ENCODE data around the gene PIK3CD. TPM values are rescaled to one million over a fixed set of nuclear protein-coding genes. Genes with fewer than 3 reads are reported as not detected.

PIK3CD gene
- total and polyA plus RNA-seq, 4 donors: 4.9 to 9.6 (median 7.9) TPM

- peaks cover 87% of the 10 kb centered on the region for H3K36me3 ChIP-seq (ENCODE audit: control insufficient read depth, insufficient read depth, low read length)
- DNase-seq (ENCODE audit: low read depth in 4 of 6, low spot score in 6 of 6): no peak
- H3K4me1 ChIP-seq (ENCODE audit: control insufficient read depth, insufficient read depth, low read length): peaks cover 3% of the 10 kb centered on the region
- H3K9me3 ChIP-seq (ENCODE audit: control insufficient read depth, insufficient read depth, low read length): no peaks in the 10 kb centered on the region
- 89% methylated on average over 7 of the region's 12 CpGs for WGBS (ENCODE audit: insufficient coverage)
- H3K27ac ChIP-seq (ENCODE audit: low read depth, low read length): no peak overlapping the region
- no peak overlapping the region for H3K4me3 ChIP-seq (ENCODE audit: low read depth, low read length)
- H3K27me3 ChIP-seq (ENCODE audit: control insufficient read depth, insufficient read depth, low read length): no peaks in the 10 kb centered on the region
Measured at GRCh38 chr1:9729523-9729922, 78.0 kb downstream of the PIK3CD start.

- no peak overlapping the region for H3K27ac ChIP-seq (ENCODE audit: low read depth, low read length)
Measured at GRCh38 chr1:9730096-9730901, 78.8 kb downstream of the PIK3CD start.

GRCh38 chr1:9731051-9731537 lies 79.6 kb downstream of the PIK3CD start:
- Histone ChIP-seq H3K36me3 (ENCODE audit: control insufficient read depth, insufficient read depth, low read length) (peaks cover 98% of the 10 kb centered on the region), H3K9me3 (ENCODE audit: control insufficient read depth, insufficient read depth, low read length) (no peaks in the 10 kb centered on the region), H3K4me1 (ENCODE audit: control insufficient read depth, insufficient read depth, low read length) (peaks cover 3% of the 10 kb centered on the region), H3K4me3 (ENCODE audit: low read depth, low read length) (no peak overlapping the region), H3K27me3 (ENCODE audit: control insufficient read depth, insufficient read depth, low read length) (no peaks in the 10 kb centered on the region), H3K27ac (ENCODE audit: low read depth, low read length) (no peak overlapping the region)
- 95% methylated on average over 31 of the region's 31 CpGs for WGBS (ENCODE audit: insufficient coverage)
- DNase-seq (ENCODE audit: low read depth in 4 of 6, low spot score in 6 of 6): no peak

More at GRCh38 chr1:9730096-9730901, 78.8 kb downstream of the PIK3CD start:
- 85% methylated on average over 40 of the region's 45 CpGs for WGBS (ENCODE audit: insufficient coverage)
- Histone ChIP-seq H3K4me1 (ENCODE audit: control insufficient read depth, insufficient read depth, low read length) (peaks cover 3% of the 10 kb centered on the region), H3K4me3 (ENCODE audit: low read depth, low read length) (no peak overlapping the region), H3K36me3 (ENCODE audit: control insufficient read depth, insufficient read depth, low read length) (peaks cover 90% of the 10 kb centered on the region), H3K27me3 (ENCODE audit: control insufficient read depth, insufficient read depth, low read length) (no peaks in the 10 kb centered on the region), H3K9me3 (ENCODE audit: control insufficient read depth, insufficient read depth, low read length) (no peaks in the 10 kb centered on the region)
- no peak for DNase-seq (ENCODE audit: low read depth in 4 of 6, low spot score in 6 of 6)

DNA sequence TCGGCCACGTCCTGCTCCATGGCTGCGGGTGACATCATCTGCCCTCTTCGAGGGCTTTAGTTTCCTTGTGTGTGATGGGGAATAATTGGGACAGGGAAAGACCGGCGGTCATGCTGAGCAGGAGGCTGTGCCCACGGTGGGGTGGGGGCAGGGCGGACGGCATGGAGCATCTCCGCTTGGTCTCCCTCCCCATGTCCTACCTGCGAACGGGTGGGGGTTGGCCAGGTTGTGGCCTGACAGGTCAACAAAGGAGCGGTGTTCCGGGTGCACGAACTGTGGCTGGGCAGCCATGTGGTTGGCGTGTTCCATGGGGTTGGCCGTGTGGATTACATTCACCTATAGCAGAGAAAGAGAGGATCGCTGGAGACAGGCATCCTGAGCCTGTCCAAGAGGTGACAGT lies 80.0 kb downstream of the PIK3CD start:
- Histone ChIP-seq H3K27me3 (ENCODE audit: control insufficient read depth, insufficient read depth, low read length) (no peaks in the 10 kb centered on the region), H3K4me1 (ENCODE audit: control insufficient read depth, insufficient read depth, low read length) (peaks cover 3% of the 10 kb centered on the region), H3K9me3 (ENCODE audit: control insufficient read depth, insufficient read depth, low read length) (no peaks in the 10 kb centered on the region), H3K36me3 (ENCODE audit: control insufficient read depth, insufficient read depth, low read length) (peaks cover 99% of the 10 kb centered on the region), H3K4me3 (ENCODE audit: low read depth, low read length) (no peak overlapping the region), H3K27ac (ENCODE audit: low read depth, low read length) (no peak overlapping the region)
- 95% methylated on average over 17 of the region's 18 CpGs for WGBS (ENCODE audit: insufficient coverage)
- no peak for DNase-seq (ENCODE audit: low read depth in 4 of 6, low spot score in 6 of 6)

GRCh38 chr1:9732123-9732971 lies 80.8 kb downstream of the PIK3CD start:
- Histone ChIP-seq H3K4me3 (ENCODE audit: low read depth, low read length) (no peak overlapping the region), H3K27me3 (ENCODE audit: control insufficient read depth, insufficient read depth, low read length) (no peaks in the 10 kb centered on the region), H3K9me3 (ENCODE audit: control insufficient read depth, insufficient read depth, low read length) (no peaks in the 10 kb centered on the region), H3K27ac (ENCODE audit: low read depth, low read length) (no peak overlapping the region), H3K36me3 (ENCODE audit: control insufficient read depth, insufficient read depth, low read length) (peaks cover 100% of the 10 kb centered on the region), H3K4me1 (ENCODE audit: control insufficient read depth, insufficient read depth, low read length) (no peaks in the 10 kb centered on the region)
- DNase-seq (ENCODE audit: low read depth in 4 of 6, low spot score in 6 of 6): no peak
- WGBS (ENCODE audit: insufficient coverage): 93% methylated on average over 16 of the region's 18 CpGs

DNA sequence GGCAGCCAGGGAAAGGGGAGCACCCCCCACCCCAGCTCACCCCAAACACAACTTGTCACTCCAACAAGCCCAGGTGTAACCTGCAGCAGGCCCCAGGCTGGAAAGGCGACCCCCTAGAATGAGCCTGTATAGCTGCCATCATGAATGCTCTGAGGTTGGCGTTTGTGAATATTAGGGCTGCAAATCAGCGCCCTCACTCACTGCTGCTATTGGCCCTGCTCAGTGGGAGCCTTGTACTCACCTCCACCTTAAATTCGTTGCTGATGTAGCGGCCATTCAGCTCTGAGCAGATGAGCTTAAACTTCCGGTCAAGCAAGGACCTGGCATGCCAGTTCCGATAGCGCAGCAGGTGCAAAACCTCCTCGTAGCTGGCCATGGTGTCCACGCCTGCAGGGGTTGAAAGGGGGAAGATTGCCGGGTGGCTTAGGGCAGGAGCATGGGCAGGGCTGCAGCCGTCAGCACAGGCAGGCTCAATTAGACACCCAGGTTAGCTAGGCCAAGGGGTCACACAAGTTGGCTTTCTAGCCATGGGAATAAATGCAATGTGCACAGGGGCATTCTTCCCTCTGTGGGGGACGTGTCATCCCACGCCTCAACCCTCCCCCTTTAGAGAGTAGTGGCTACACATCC lies 81.7 kb downstream of the PIK3CD start:
- Histone ChIP-seq H3K9me3 (ENCODE audit: control insufficient read depth, insufficient read depth, low read length) (no peaks in the 10 kb centered on the region), H3K27me3 (ENCODE audit: control insufficient read depth, insufficient read depth, low read length) (no peaks in the 10 kb centered on the region), H3K4me3 (ENCODE audit: low read depth, low read length) (no peak overlapping the region), H3K36me3 (ENCODE audit: control insufficient read depth, insufficient read depth, low read length) (peaks cover 99% of the 10 kb centered on the region), H3K4me1 (ENCODE audit: control insufficient read depth, insufficient read depth, low read length) (no peaks in the 10 kb centered on the region), H3K27ac (ENCODE audit: low read depth, low read length) (no peak overlapping the region)
- 93% methylated on average over 12 of the region's 14 CpGs for WGBS (ENCODE audit: insufficient coverage)
- DNase-seq (ENCODE audit: low read depth in 4 of 6, low spot score in 6 of 6): no peak

DNA sequence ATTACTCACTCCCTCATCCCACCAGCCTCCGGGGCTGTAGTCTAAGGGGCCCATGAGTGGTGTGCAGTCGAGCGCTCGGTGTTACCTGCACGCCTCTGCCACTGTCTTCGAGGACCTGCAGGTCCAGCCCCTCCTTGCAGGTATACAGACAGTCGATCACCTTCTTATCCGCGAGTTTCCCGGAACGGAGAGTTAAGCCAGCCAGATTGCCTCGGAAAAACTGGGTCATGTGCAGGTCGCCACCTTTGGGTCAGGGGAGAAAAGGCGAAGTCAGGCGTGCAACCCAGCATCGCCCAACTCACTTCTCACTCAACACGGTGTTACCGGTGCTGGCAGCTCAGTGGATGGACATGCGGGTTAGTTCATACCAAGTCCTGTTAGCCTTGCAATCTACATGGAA lies 84.3 kb downstream of the PIK3CD start:
- peaks cover 99% of the 10 kb centered on the region for H3K36me3 ChIP-seq (ENCODE audit: control insufficient read depth, insufficient read depth, low read length)
- H3K27ac ChIP-seq (ENCODE audit: low read depth, low read length): no peak overlapping the region
- no peak overlapping the region for H3K4me3 ChIP-seq (ENCODE audit: low read depth, low read length)
- H3K27me3 ChIP-seq (ENCODE audit: control insufficient read depth, insufficient read depth, low read length): no peaks in the 10 kb centered on the region
- no peaks in the 10 kb centered on the region for H3K4me1 ChIP-seq (ENCODE audit: control insufficient read depth, insufficient read depth, low read length)
- no peaks in the 10 kb centered on the region for H3K9me3 ChIP-seq (ENCODE audit: control insufficient read depth, insufficient read depth, low read length)
- whole genome bisulfite sequencing (ENCODE audit: insufficient coverage): 95% methylated on average over 16 of the region's 19 CpGs
- DNase-seq (ENCODE audit: low read depth in 4 of 6, low spot score in 6 of 6): no peak

GRCh38 chr1:9736241-9736640 lies 84.7 kb downstream of the PIK3CD start:
- Histone ChIP-seq H3K4me1 (ENCODE audit: control insufficient read depth, insufficient read depth, low read length) (no peaks in the 10 kb centered on the region), H3K27ac (ENCODE audit: low read depth, low read length) (no peak overlapping the region), H3K36me3 (ENCODE audit: control insufficient read depth, insufficient read depth, low read length) (peaks cover 98% of the 10 kb centered on the region), H3K27me3 (ENCODE audit: control insufficient read depth, insufficient read depth, low read length) (no peaks in the 10 kb centered on the region), H3K9me3 (ENCODE audit: control insufficient read depth, insufficient read depth, low read length) (no peaks in the 10 kb centered on the region), H3K4me3 (ENCODE audit: low read depth, low read length) (no peak overlapping the region)
- DNase-seq (ENCODE audit: low read depth in 4 of 6, low spot score in 6 of 6): no peak
- 93% methylated on average over 2 of the region's 5 CpGs for WGBS (ENCODE audit: insufficient coverage)

DNA sequence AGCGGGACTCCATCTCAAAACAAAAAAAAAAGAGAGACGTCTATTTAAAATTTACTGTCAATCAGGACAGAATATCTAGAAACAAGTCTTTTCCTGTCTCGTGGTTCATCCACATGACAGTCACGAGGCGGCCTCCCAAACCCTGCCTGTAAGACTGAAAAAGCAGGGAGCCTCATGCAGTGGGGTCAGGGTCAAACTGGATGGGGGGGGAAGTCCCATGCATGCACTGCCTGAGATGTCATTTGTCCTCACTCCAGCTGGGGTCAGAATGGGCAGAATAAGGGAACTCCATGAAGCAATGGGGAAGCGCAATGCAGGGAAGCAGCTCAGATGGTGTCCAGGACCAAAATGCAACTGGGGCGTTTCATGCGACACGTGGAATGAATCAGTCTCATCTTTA lies 85.5 kb downstream of the PIK3CD start:
- H3K9me3 ChIP-seq (ENCODE audit: control insufficient read depth, insufficient read depth, low read length): no peaks in the 10 kb centered on the region
- WGBS (ENCODE audit: insufficient coverage): 100% methylated on average over 5 of the region's 9 CpGs
- peaks cover 95% of the 10 kb centered on the region for H3K36me3 ChIP-seq (ENCODE audit: control insufficient read depth, insufficient read depth, low read length)
- no peak overlapping the region for H3K27ac ChIP-seq (ENCODE audit: low read depth, low read length)
- no peaks in the 10 kb centered on the region for H3K4me1 ChIP-seq (ENCODE audit: control insufficient read depth, insufficient read depth, low read length)
- no peaks in the 10 kb centered on the region for H3K27me3 ChIP-seq (ENCODE audit: control insufficient read depth, insufficient read depth, low read length)
- DNase-seq (ENCODE audit: low read depth in 4 of 6, low spot score in 6 of 6): no peak
- H3K4me3 ChIP-seq (ENCODE audit: low read depth, low read length): no peak overlapping the region
